ENCODE measurements around the gene AFG1L. TPM values are rescaled to one million over a fixed set of nuclear protein-coding genes. Genes with fewer than 3 reads are reported as not detected.

Gene AFG1L
- total RNA-seq, 4 donors from 2014 or later: 2.8 to 10.5 (median 3.9) TPM

GRCh38 chr6:108510461-108511319 is 215.8 kb downstream of the AFG1L start:
- no peak overlapping the region for H3K4me3 ChIP-seq
- TF ChIP-seq, protein P1, sequence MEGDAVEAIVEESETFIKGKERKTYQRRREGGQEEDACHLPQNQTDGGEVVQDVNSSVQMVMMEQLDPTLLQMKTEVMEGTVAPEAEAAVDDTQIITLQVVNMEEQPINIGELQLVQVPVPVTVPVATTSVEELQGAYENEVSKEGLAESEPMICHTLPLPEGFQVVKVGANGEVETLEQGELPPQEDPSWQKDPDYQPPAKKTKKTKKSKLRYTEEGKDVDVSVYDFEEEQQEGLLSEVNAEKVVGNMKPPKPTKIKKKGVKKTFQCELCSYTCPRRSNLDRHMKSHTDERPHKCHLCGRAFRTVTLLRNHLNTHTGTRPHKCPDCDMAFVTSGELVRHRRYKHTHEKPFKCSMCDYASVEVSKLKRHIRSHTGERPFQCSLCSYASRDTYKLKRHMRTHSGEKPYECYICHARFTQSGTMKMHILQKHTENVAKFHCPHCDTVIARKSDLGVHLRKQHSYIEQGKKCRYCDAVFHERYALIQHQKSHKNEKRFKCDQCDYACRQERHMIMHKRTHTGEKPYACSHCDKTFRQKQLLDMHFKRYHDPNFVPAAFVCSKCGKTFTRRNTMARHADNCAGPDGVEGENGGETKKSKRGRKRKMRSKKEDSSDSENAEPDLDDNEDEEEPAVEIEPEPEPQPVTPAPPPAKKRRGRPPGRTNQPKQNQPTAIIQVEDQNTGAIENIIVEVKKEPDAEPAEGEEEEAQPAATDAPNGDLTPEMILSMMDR (IDR thresholded peaks at IDR 0.05): no peak
- no peak for TF ChIP-seq POLR2A (IDR thresholded peaks at IDR 0.05)
- no peak overlapping the region for H3K27ac ChIP-seq
- WGBS, 2 donors: 80 to 87% methylated on average over 5 of the region's 5 CpGs
- peaks cover 0 to 8% (median 0%) of the 10 kb centered on the region in 3 donors for H3K9me3 ChIP-seq
- no peak for DNase-seq
- no peaks in the 10 kb centered on the region for H3K4me1 ChIP-seq
- intact Hi-C loops (cut with DNase I): no loop called here
- peaks cover 0 to 19% (median 0%) of the 10 kb centered on the region in 3 donors for H3K36me3 ChIP-seq
- H3K27me3 ChIP-seq: no peaks in the 10 kb centered on the region

DNA sequence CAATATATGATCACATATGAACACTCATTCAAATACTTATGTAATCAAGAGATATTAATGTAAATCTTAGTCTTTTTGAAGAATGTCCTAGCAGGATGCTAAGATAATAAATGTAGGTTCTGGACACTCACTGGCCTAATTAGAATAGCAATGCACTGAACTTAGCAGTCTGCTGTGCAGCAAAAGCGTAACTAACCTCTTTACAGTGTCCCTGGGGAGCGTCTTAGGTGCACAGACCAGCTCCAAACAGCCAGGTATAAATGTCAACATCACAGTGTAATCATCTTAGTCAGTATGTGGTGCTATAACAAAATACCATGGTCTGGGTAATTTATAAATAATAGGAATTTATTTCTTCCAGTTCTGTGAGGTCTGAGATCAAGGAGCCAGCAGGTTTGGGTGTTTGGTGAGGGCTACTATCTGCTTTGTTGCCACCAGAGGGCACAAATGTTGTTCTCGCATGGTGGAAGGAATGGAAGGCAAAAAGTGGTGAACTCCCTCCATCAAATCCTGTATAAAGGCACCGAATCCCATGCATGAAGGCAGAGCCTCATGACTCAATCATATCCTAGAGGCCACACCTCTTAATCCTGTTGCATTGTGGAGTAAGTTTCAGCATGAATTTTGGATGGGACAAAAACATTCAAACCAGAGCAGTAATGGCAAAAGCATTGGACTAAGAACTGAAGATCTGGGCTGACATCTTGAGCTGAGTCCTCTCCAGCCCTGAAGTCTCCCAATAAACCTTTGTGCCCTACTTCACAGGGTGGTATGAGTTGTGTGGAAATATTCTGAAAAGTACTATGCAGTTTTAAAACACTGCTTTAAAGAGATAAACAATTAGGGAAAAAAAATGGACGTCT is 224.1 kb downstream of the AFG1L start:
- Histone ChIP-seq H3K4me3 (no peak overlapping the region), H3K9me3 (no peaks in the 10 kb centered on the region), H3K36me3 (peaks cover 0 to 29% (median 0%) of the 10 kb centered on the region in 3 donors), H3K27me3 (no peaks in the 10 kb centered on the region), H3K4me1 (no peaks in the 10 kb centered on the region), H3K27ac (no peak overlapping the region)
- intact Hi-C loops (cut with DNase I): no loop called here
- TF ChIP-seq, protein P1 (IDR thresholded peaks at IDR 0.05): peak in 3 of 6 experiments; percentile 12 to 44 (median 23)
- TF ChIP-seq POLR2A (IDR thresholded peaks at IDR 0.05): no peak
- 81 to 83% methylated on average over 5 of the region's 5 CpGs for WGBS, 2 donors
- no peak for DNase-seq

- DNase-seq: no peak
- H3K4me3 ChIP-seq: no peak overlapping the region
- TF ChIP-seq, protein P1 (IDR thresholded peaks at IDR 0.05): no peak
- no peak for TF ChIP-seq POLR2A (IDR thresholded peaks at IDR 0.05)
- H3K27me3 ChIP-seq: no peaks in the 10 kb centered on the region
- H3K4me1 ChIP-seq: no peaks in the 10 kb centered on the region
- intact Hi-C loops (cut with DNase I): loop anchor here (10.0 kb wide), 1 partner anchor 547 kb away; no protein-coding TSS in a partner anchor
- no peak overlapping the region for H3K27ac ChIP-seq
- peaks cover 0 to 29% (median 0%) of the 10 kb centered on the region in 3 donors for H3K36me3 ChIP-seq
- 80 to 100% methylated on average over 1 of the region's 1 CpG for WGBS, 2 donors
- no peaks in the 10 kb centered on the region for H3K9me3 ChIP-seq
Observed at GRCh38 chr6:108521616-108522107, 226.8 kb downstream of the AFG1L start.

- Histone ChIP-seq H3K4me3 (no peak overlapping the region), H3K27me3 (no peaks in the 10 kb centered on the region), H3K4me1 (no peaks in the 10 kb centered on the region), H3K9me3 (no peaks in the 10 kb centered on the region), H3K36me3 (peaks cover 0 to 29% (median 0%) of the 10 kb centered on the region in 3 donors), H3K27ac (no peak overlapping the region)
- 81 to 92% methylated on average over 2 of the region's 2 CpGs for WGBS, 2 donors
- intact Hi-C loops (cut with DNase I): loop anchor here (10.0 kb wide), 1 partner anchor 549 kb away; no protein-coding TSS in a partner anchor
- no peak for TF ChIP-seq POLR2A (IDR thresholded peaks at IDR 0.05)
- TF ChIP-seq, protein P1 (IDR thresholded peaks at IDR 0.05): no peak
- no peak for DNase-seq
Observed at GRCh38 chr6:108523697-108524096, 228.8 kb downstream of the AFG1L start.
